OCI-LY7 (cell line): ENCODE measurements around the gene TBX20. TPM values are rescaled to one million over a fixed set of nuclear protein-coding genes. Genes with fewer than 3 reads are reported as not detected.

Experiments used
- BruUV-seq: library from RNA; stranded (reverse); fragments of 400-500 nt; replicated peaks from 2 replicates; lab custom pipeline; 2021; lab: Mats Ljungman, UMichigan
- CTCF ChIA-PET: fragments of 300-600 bp; sonication (Branson Sonifier 250); formaldehyde crosslinking; loops from one replicate; lab custom pipeline; 2022; ENCODE audit warnings: antibody characterized with exemption; ENCODE audit not compliant: unreplicated experiment; lab: Charles Lee
- POLR2A ChIA-PET: fragments of 300-600 bp; sonication (Branson Sonifier 250); formaldehyde crosslinking; loops from one replicate; lab custom pipeline; 2022; ENCODE audit warnings: antibody characterized with exemption; lab: Charles Lee
- DNase-seq: peaks from one replicate; pipeline ENCODE4 v3.0.0-alpha.2; 2015; ENCODE audit warnings: low spot score
- H2AFZ ChIP-seq: fragments of 200-600 bp; sonication (generic), shearing (Covaris generic); 2 replicates; pipeline ENCODE4 v1.6.1; 2014; ENCODE audit warnings: mild to moderate bottlenecking, antibody characterized with exemption, low read length, moderate library complexity
- H3K27ac ChIP-seq: fragments of 200-600 bp; sonication (generic); 2 replicates; pipeline ENCODE4 v1.5.1; 2014; ENCODE audit warnings: mixed run types, low read depth, mild to moderate bottlenecking, moderate library complexity, low read length, inconsistent platforms; ENCODE audit not compliant: poor library complexity, severe bottlenecking
- H3K36me3 ChIP-seq: fragments of 200-600 bp; sonication (generic); 2 replicates; pipeline ENCODE4 v1.6.1; 2014; ENCODE audit warnings: mild to moderate bottlenecking, antibody characterized with exemption, low read length, moderate library complexity, mixed read lengths; ENCODE audit not compliant: insufficient read depth
- H3K4me1 ChIP-seq: fragments of 200-600 bp; sonication (generic); 2 replicates; pipeline ENCODE4 v1.5.1; 2014; ENCODE audit warnings: mild to moderate bottlenecking, low read length; ENCODE audit not compliant: insufficient read depth, poor library complexity, severe bottlenecking
- H3K4me2 ChIP-seq: fragments of 200-600 bp; sonication (generic); 2 replicates; pipeline ENCODE4 v1.6.1; 2014; ENCODE audit warnings: mild to moderate bottlenecking, low read length
- H3K4me3 ChIP-seq: fragments of 200-600 bp; sonication (generic); 2 replicates; pipeline ENCODE4 v1.5.1; 2014; ENCODE audit warnings: mild to moderate bottlenecking, low read depth, low read length; ENCODE audit not compliant: poor library complexity, severe bottlenecking
- H3K79me2 ChIP-seq: fragments of 200-600 bp; sonication (generic); 2 replicates; pipeline ENCODE4 v1.6.1; 2016; ENCODE audit warnings: low read depth, mild to moderate bottlenecking, low read length, moderate library complexity, mixed read lengths; ENCODE audit not compliant: insufficient read depth
- H3K9me2 ChIP-seq: fragments of 200-600 bp; sonication (generic); 2 replicates; pipeline ENCODE4 v1.6.1; 2016; ENCODE audit warnings: mild to moderate bottlenecking, low read length, mixed read lengths; ENCODE audit not compliant: insufficient read depth
- H3K9me3 ChIP-seq: fragments of 200-600 bp; sonication (generic); 2 replicates; pipeline ENCODE4 v1.6.1; 2014; ENCODE audit warnings: mild to moderate bottlenecking, mixed run types, low read length, mixed read lengths
- H4K20me1 ChIP-seq: fragments of 200-600 bp; sonication (generic); 2 replicates; pipeline ENCODE4 v1.6.1; 2014; ENCODE audit warnings: mild to moderate bottlenecking, antibody characterized with exemption, low read length, moderate library complexity, mixed read lengths; ENCODE audit not compliant: insufficient read depth
- EZH2phosphoT487 ChIP-seq: fragments of 200-600 bp; sonication (generic); IDR thresholded peaks from 2 replicates; pipeline ENCODE4 v1.6.1; 2018; ENCODE audit warnings: low read depth, borderline replicate concordance, mild to moderate bottlenecking, mixed run types, antibody characterized with exemption, low read length, moderate library complexity, mixed read lengths
- intact Hi-C: fragments of 100-400 bp; cut with micrococcal nuclease; formaldehyde crosslinking; loops from one replicate; pipeline ENCODE4 v1.10.0; 2022; ENCODE audit not compliant: unreplicated experiment
- total RNA-seq, 2 experiments: library from RNA; depleted of rRNA in 1 of 2; stranded (reverse); fragments of >200 nt in 1 of 2; shearing (Covaris generic) in 1 of 2; gene quantifications; 2 replicates each; pipeline ENCODE4 v1.2.3, GENCODE V29; 2014 to 2022
- TF ChIP-seq, protein P1 (sequence below): fragments of 200-600 bp; sonication (generic); conservative IDR thresholded peaks from 2 replicates; pipeline ENCODE4 v1.5.1; 2014; ENCODE audit warnings: mild to moderate bottlenecking, antibody characterized with exemption, low read length, moderate library complexity, mixed read lengths

The TBX20 gene
- total RNA-seq, 2 experiments from 2014 or later = 2.6 to 6.0 TPM

DNA sequence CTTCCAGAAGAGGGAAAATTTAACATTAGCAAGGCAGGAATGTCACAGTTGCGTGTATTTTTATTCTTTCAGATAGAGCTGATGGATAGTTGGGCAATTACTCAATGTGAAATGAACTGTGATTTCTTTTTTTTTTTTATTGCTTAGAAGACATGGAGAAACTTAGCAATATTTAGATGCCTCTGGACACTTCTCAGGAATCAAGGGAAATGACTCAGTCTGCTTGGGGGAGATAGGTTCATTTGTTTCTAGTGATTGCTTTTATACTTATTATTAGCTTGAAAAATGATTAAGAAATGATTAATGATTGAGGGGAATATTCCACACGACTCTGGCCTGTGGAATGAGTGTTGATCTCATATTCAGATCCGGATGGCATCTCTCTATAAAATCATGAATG, 33.1 kb upstream of the TBX20 start:
- Histone ChIP-seq H3K4me3 (no peak overlapping the region), H3K9me3 (no peaks in the 10 kb centered on the region), H3K9me2 (no peaks in the 10 kb centered on the region), H3K36me3 (no peaks in the 10 kb centered on the region), H3K27ac (no peak overlapping the region), H2AFZ (no peak overlapping the region), H3K79me2 (no peaks in the 10 kb centered on the region), H3K4me2 (no peak overlapping the region), H4K20me1 (no peaks in the 10 kb centered on the region), H3K4me1 (no peaks in the 10 kb centered on the region)
- POLR2A ChIA-PET = interaction anchor here (0.7 kb wide), 1 partner anchor 31 kb away, joined by 4 read pairs; no protein-coding TSS in a partner anchor
- no peak for DNase-seq
- BruUV-seq = no TSS peak
- CTCF ChIA-PET = no interaction called here
- no peak for TF ChIP-seq EZH2phosphoT487
- TF ChIP-seq, protein P1, sequence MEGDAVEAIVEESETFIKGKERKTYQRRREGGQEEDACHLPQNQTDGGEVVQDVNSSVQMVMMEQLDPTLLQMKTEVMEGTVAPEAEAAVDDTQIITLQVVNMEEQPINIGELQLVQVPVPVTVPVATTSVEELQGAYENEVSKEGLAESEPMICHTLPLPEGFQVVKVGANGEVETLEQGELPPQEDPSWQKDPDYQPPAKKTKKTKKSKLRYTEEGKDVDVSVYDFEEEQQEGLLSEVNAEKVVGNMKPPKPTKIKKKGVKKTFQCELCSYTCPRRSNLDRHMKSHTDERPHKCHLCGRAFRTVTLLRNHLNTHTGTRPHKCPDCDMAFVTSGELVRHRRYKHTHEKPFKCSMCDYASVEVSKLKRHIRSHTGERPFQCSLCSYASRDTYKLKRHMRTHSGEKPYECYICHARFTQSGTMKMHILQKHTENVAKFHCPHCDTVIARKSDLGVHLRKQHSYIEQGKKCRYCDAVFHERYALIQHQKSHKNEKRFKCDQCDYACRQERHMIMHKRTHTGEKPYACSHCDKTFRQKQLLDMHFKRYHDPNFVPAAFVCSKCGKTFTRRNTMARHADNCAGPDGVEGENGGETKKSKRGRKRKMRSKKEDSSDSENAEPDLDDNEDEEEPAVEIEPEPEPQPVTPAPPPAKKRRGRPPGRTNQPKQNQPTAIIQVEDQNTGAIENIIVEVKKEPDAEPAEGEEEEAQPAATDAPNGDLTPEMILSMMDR = no peak
- intact Hi-C loops = no loop called here

DNA sequence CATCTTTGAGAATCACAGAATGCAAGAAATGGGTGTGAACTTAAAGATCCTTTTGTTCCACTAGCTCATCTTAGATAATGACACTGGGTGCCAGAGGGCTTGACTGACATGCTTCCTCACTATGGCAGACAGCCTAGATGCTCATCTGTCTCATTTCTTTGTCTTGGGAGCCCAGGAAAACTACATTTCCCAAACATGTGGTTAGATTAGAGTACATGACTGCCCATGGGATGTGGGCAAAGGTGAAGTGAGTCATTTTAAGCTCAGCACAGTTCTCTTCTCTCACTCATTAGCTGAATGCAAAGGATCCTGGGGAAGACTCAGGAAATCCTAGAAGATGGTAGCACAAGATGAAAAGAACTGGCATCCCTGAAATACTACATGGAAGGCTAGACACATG, 32.5 kb upstream of the TBX20 start:
- no peaks in the 10 kb centered on the region for H4K20me1 ChIP-seq
- no peak overlapping the region for H3K4me2 ChIP-seq
- no peak for TF ChIP-seq EZH2phosphoT487
- TF ChIP-seq, protein P1 = no peak
- DNase-seq = no peak
- no peak overlapping the region for H3K27ac ChIP-seq
- no peaks in the 10 kb centered on the region for H3K9me2 ChIP-seq
- ChIA-PET POLR2A (no interaction called here), CTCF (no interaction called here)
- H2AFZ ChIP-seq = no peak overlapping the region
- no peaks in the 10 kb centered on the region for H3K79me2 ChIP-seq
- no peak overlapping the region for H3K4me3 ChIP-seq
- BruUV-seq = no TSS peak
- no peaks in the 10 kb centered on the region for H3K4me1 ChIP-seq
- intact Hi-C loops = no loop called here
- no peaks in the 10 kb centered on the region for H3K9me3 ChIP-seq
- H3K36me3 ChIP-seq = no peaks in the 10 kb centered on the region

DNA sequence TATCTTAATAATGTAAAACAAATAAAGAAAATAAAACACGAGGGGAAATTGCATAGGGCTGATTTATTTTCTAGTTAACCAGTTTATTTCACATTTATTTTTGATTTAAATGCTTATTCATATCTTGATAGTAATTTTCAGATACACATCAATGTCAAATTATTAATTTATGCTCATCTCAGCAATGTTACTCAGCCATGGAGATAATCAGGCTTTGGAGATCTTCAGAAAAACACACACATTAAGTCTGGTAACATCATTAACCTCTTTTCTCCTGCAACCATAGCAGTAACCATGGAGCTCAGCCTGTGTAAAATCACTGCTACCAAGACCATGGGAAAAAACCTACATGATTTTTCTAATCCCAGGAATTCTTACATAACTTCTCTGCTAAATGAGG, 31.9 kb upstream of the TBX20 start:
- no peaks in the 10 kb centered on the region for H3K36me3 ChIP-seq
- H3K79me2 ChIP-seq = no peaks in the 10 kb centered on the region
- H3K9me3 ChIP-seq = no peaks in the 10 kb centered on the region
- H4K20me1 ChIP-seq = no peaks in the 10 kb centered on the region
- no peak overlapping the region for H3K4me3 ChIP-seq
- H3K27ac ChIP-seq = no peak overlapping the region
- CTCF ChIA-PET = no interaction called here
- POLR2A ChIA-PET = no interaction called here
- no peak for TF ChIP-seq EZH2phosphoT487
- TF ChIP-seq, protein P1 = no peak
- BruUV-seq = no TSS peak
- H3K4me2 ChIP-seq = no peak overlapping the region
- H3K9me2 ChIP-seq = no peaks in the 10 kb centered on the region
- intact Hi-C loops = no loop called here
- H2AFZ ChIP-seq = no peak overlapping the region
- no peaks in the 10 kb centered on the region for H3K4me1 ChIP-seq
- no peak for DNase-seq
